GM19238 (cell line): ENCODE results near the gene SLC25A47.
"Not testable (repeated sequence)": the region's sequence is repeated elsewhere in the genome, so short reads cannot be mapped to it uniquely, and the experiment has no call there.

Source experiments
- DNase-seq: peaks from one replicate; pipeline ENCODE4 v3.0.0; 2011; ENCODE audit warnings: low spot score; ENCODE audit not compliant: insufficient read length

The SLC25A47 gene

GRCh38 chr14:100305324-100306100, 17.6 kb upstream of the SLC25A47 start:
- DNase-seq = no peak

- peak; percentile 95 for DNase-seq
Measured at GRCh38 chr14:100306101-100306997, 16.8 kb upstream of the SLC25A47 start, which contains the start of gene SLC25A29. SLC25A29 (minus strand) TSS chr14:100306444; CDS start chr14:100306232, 212 bp downstream.

GRCh38 chr14:100306998-100307765, 16.0 kb upstream of the SLC25A47 start:
- no peak for DNase-seq

GRCh38 chr14:100307766-100308426, 15.2 kb upstream of the SLC25A47 start:
- DNase-seq = no peak

- not testable (repeated sequence) for DNase-seq
Measured at GRCh38 chr14:100308427-100308792, 14.7 kb upstream of the SLC25A47 start.

GRCh38 chr14:100309028-100309737, 14.0 kb upstream of the SLC25A47 start:
- DNase-seq = no peak

GRCh38 chr14:100312110-100312876, 10.8 kb upstream of the SLC25A47 start:
- DNase-seq = not testable (repeated sequence)

- DNase-seq = no peak
Measured at GRCh38 chr14:100312877-100313400, 10.2 kb upstream of the SLC25A47 start.

GRCh38 chr14:100313464-100314230, 9.5 kb upstream of the SLC25A47 start:
- no peak for DNase-seq

- DNase-seq = no peak
Measured at GRCh38 chr14:100314724-100315123, 8.4 kb upstream of the SLC25A47 start.

- DNase-seq = no peak
Measured at GRCh38 chr14:100317389-100317788, 5.8 kb upstream of the SLC25A47 start.

- peak; percentile 80 for DNase-seq
Measured at GRCh38 chr14:100317912-100318808, 5.0 kb upstream of the SLC25A47 start.

- no peak for DNase-seq
Measured at GRCh38 chr14:100320157-100320856, 2.8 kb upstream of the SLC25A47 start.

GRCh38 chr14:100321473-100322137, 1.5 kb upstream of the SLC25A47 start:
- no peak for DNase-seq

- DNase-seq = no peak
Measured at GRCh38 chr14:100322138-100322957, 791 bp upstream of the SLC25A47 start.

- DNase-seq = no peak
Measured at GRCh38 chr14:100323942-100324307, 786 bp downstream of the SLC25A47 start.
